ENCODE measurements around the gene GTPBP3. TPM values are rescaled to one million over a fixed set of nuclear protein-coding genes. Genes with fewer than 3 reads are reported as not detected.

Gene GTPBP3
- total and polyA plus RNA-seq, 2 of the 8 experiments (the other 6 are each of a cell fraction or from before 2014, with no cell fraction given): 30.4 to 56.0 TPM

GRCh38 chr19:17323300-17323963, 13.9 kb upstream of the GTPBP3 start:
- Histone ChIP-seq H2AFZ (ENCODE audit: low read length) (no peak overlapping the region), H3K23ac (ENCODE audit: insufficient read length) (no peak overlapping the region), H3K18ac (ENCODE audit: extremely low read depth, low read length) (no peak overlapping the region), H3K9me3 (ENCODE audit: insufficient read depth in 2 of 2, low read depth in 1 of 2, low read length in 1 of 2) (no peaks in the 10 kb centered on the region), H2BK20ac (ENCODE audit: low read length) (no peak overlapping the region), H3K4me3 (ENCODE audit: extremely low read depth in 1 of 4, insufficient read depth in 2 of 4, low read depth in 3 of 4, low read length in 4 of 4) (no peak overlapping the region), H3K9ac (replicated peaks in 1 of 4; ENCODE audit: extremely low read depth in 1 of 4, low read depth in 3 of 4, low read length in 3 of 4) (no peak overlapping the region), H2BK5ac (ENCODE audit: low read depth, low read length) (no peak overlapping the region), H4K8ac (ENCODE audit: extremely low read depth, insufficient read depth, low read length) (no peak overlapping the region), H3K4me1 (replicated peaks in 1 of 4; ENCODE audit: control insufficient read depth in 3 of 4, insufficient read depth in 4 of 4, low read length in 3 of 4) (peaks cover 0 to 12% (median 7%) of the 10 kb centered on the region in 4 experiments; a peak in 4 of 7 replicates), H2AK5ac (ENCODE audit: low read depth, low read length) (no peak overlapping the region), H3K79me2 (ENCODE audit: control insufficient read depth in 1 of 2, insufficient read depth in 2 of 2, low read length in 2 of 2) (no peaks in the 10 kb centered on the region), H3K79me1 (ENCODE audit: low read depth, low read length) (no peaks in the 10 kb centered on the region; the same call in 1 of the 2 replicates), H3K27me3 (replicated peaks in 1 of 4; ENCODE audit: control insufficient read depth in 3 of 4, extremely low read depth in 1 of 4, insufficient read depth in 3 of 4, low read length in 3 of 4) (no peaks in the 10 kb centered on the region), H2BK120ac (replicated peaks; ENCODE audit: low read depth, low read length) (no peak overlapping the region), H3K4ac (replicated peaks; ENCODE audit: insufficient read length, low read depth, low read length) (no peak overlapping the region), H3K23me2 (ENCODE audit: low read depth, low read length) (peaks cover 2% of the 10 kb centered on the region; the same call in 1 of the 2 replicates), H4K20me1 (replicated peaks in 1 of 2; ENCODE audit: control insufficient read depth in 1 of 2, insufficient read depth in 2 of 2, low read length in 2 of 2) (peaks cover 0 to 3% of the 10 kb centered on the region in 2 experiments), H4K91ac (replicated peaks; ENCODE audit: insufficient read length, low read length) (no peak overlapping the region), H3K56ac (replicated peaks; ENCODE audit: insufficient read length, low read depth, low read length) (no peak overlapping the region), H4K5ac (ENCODE audit: insufficient read length, low read depth, low read length) (no peak overlapping the region), H2BK15ac (ENCODE audit: low read length) (no peak overlapping the region), H3K4me2 (ENCODE audit: insufficient read depth in 1 of 2, low read depth in 2 of 2, low read length in 2 of 2) (no peak overlapping the region), H3K36me3 (ENCODE audit: control insufficient read depth in 2 of 4, insufficient read depth in 4 of 4, low read length in 3 of 4) (peaks cover 2 to 38% (median 15%) of the 10 kb centered on the region in 4 experiments; a peak in 5 of 8 replicates), H3K14ac (ENCODE audit: insufficient read length) (no peak overlapping the region), H3K27ac (ENCODE audit: low read depth, low read length) (no peak overlapping the region), H2BK12ac (ENCODE audit: low read depth, low read length) (no peak overlapping the region)
- ChIA-PET CTCF (ENCODE audit: partially characterized antibody) (no interaction called here), POLR2A (ENCODE audit: partially characterized antibody) (interaction anchor here (0.6 to 17.1 kb wide), 4 partner anchors 13 to 40 kb away, joined by 3 to 329 read pairs (median 52); partner anchors contain the start of genes ABHD8, ANO8, DDA1 and GTPBP3)
- DNase-seq (ENCODE audit: low read depth in 1 of 2, low spot score in 2 of 2) (no peak), FAIRE-seq (no peak)
- 93% methylated on average over 19 of the region's 56 CpGs; no CpG with 5 or more reads in 1 of the 2 experiments for WGBS, 2 experiments (ENCODE audit: extremely low coverage in 1 of 2, insufficient coverage in 1 of 2, insufficient read length in 1 of 2, insufficient replicate concordance in 2 of 2, low coverage in 1 of 2, low lambda C conversion rate in 2 of 2, missing lambda C conversion rate in 1 of 2)
- TF ChIP-seq CREB1 (IDR thresholded peaks at IDR 0.05) (no peak), RAD21 (IDR thresholded peaks at IDR 0.05 in 1 of 2, conservative IDR thresholded peaks at IDR 0.05 in 1 of 2; ENCODE audit: low read depth in 2 of 2, low read length in 2 of 2) (no peak), SP1 (IDR thresholded peaks at IDR 0.05; ENCODE audit: low read depth, low read length) (no peak), TAF1 (IDR thresholded peaks at IDR 0.05; ENCODE audit: low read depth, low read length) (no peak), ATF3 (IDR thresholded peaks at IDR 0.05; ENCODE audit: insufficient read depth, low read depth, low read length) (no peak), RFX5 (IDR thresholded peaks at IDR 0.05; ENCODE audit: borderline replicate concordance, low read depth, low read length) (no peak), TEAD4 (IDR thresholded peaks at IDR 0.05; ENCODE audit: low read depth, low read length) (no peak), SIN3A (conservative IDR thresholded peaks at IDR 0.05 in 1 of 2, IDR thresholded peaks at IDR 0.05 in 1 of 2; ENCODE audit: low read depth in 1 of 2, low read length in 2 of 2) (no peak), POU5F1 (IDR thresholded peaks at IDR 0.05; ENCODE audit: low read depth, low read length) (no peak), SAP30 (IDR thresholded peaks at IDR 0.05; ENCODE audit: insufficient read depth, insufficient replicate concordance, low read length) (no peak), SIX5 (IDR thresholded peaks at IDR 0.05; ENCODE audit: low read depth, low read length) (no peak), SUZ12 (IDR thresholded peaks at IDR 0.05; ENCODE audit: low read length) (no peak)
